AG08395 (cell line): ENCODE results near the gene OSBPL1A.

Experiments used
- DNase-seq: peaks from one replicate; pipeline ENCODE4 v3.0.0; 2012; ENCODE audit warnings: mixed read lengths, low spot score

The OSBPL1A gene

GRCh38 chr18:24267878-24268277 is 129.7 kb downstream of the OSBPL1A start:
- DNase-seq: no peak

- DNase-seq: no peak
Measured at GRCh38 chr18:24266131-24266530, 131.5 kb downstream of the OSBPL1A start.

GRCh38 chr18:24265502-24266064 is 132.0 kb downstream of the OSBPL1A start:
- no peak for DNase-seq

GRCh38 chr18:24263050-24263449 is 134.6 kb downstream of the OSBPL1A start:
- no peak for DNase-seq

- DNase-seq: no peak
Measured at GRCh38 chr18:24262087-24262486, 135.5 kb downstream of the OSBPL1A start.

GRCh38 chr18:24259869-24260641 is 137.6 kb downstream of the OSBPL1A start:
- no peak for DNase-seq

- DNase-seq: no peak
Measured at GRCh38 chr18:24254071-24254470, 143.6 kb downstream of the OSBPL1A start.

GRCh38 chr18:24249716-24250115 is 147.9 kb downstream of the OSBPL1A start:
- DNase-seq: no peak

GRCh38 chr18:24248359-24248758 is 149.3 kb downstream of the OSBPL1A start:
- DNase-seq: no peak

- no peak for DNase-seq
Measured at GRCh38 chr18:24246143-24246542, 151.5 kb downstream of the OSBPL1A start.

GRCh38 chr18:24244698-24245097 is 152.9 kb downstream of the OSBPL1A start:
- DNase-seq: no peak

- DNase-seq: no peak
Measured at GRCh38 chr18:24243677-24244076, 153.9 kb downstream of the OSBPL1A start.

- DNase-seq: no peak
Measured at GRCh38 chr18:24239341-24239740, 158.3 kb downstream of the OSBPL1A start.

- DNase-seq: no peak
Measured at GRCh38 chr18:24238387-24238786, 159.2 kb downstream of the OSBPL1A start.

GRCh38 chr18:24234850-24235418 is 162.7 kb downstream of the OSBPL1A start:
- no peak for DNase-seq

- no peak for DNase-seq
Measured at GRCh38 chr18:24234330-24234729, 163.3 kb downstream of the OSBPL1A start.

- DNase-seq: no peak
Measured at GRCh38 chr18:24232800-24233199, 164.8 kb downstream of the OSBPL1A start.

GRCh38 chr18:24231773-24232735 is 165.6 kb downstream of the OSBPL1A start:
- peak; percentile 40 for DNase-seq

GRCh38 chr18:24230766-24231165 is 166.9 kb downstream of the OSBPL1A start:
- DNase-seq: no peak

GRCh38 chr18:24228667-24229041 is 169.0 kb downstream of the OSBPL1A start:
- no peak for DNase-seq

GRCh38 chr18:24227977-24228666 is 169.5 kb downstream of the OSBPL1A start:
- peak; percentile 51 for DNase-seq

- no peak for DNase-seq
Measured at GRCh38 chr18:24220318-24220688, 177.3 kb downstream of the OSBPL1A start.
